Measurements from ENCODE around the gene NOX3. TPM values are rescaled to one million over a fixed set of nuclear protein-coding genes. Genes with fewer than 3 reads are reported as not detected.
"Not testable (repeated sequence)": the region's sequence is repeated elsewhere in the genome, so short reads cannot be mapped to it uniquely, and the experiment has no call there.

The NOX3 gene
- total and polyA plus RNA-seq, 2 donors (not counting 1 experiment from before 2014, with no cell fraction given) = not detected

GRCh38 chr6:155491421-155491820 is 35.8 kb upstream of the NOX3 start:
- Histone ChIP-seq H3K4me1 (ENCODE audit: control insufficient read depth in 2 of 2, insufficient read depth in 2 of 2, low read length in 2 of 2) (peaks cover 0 to 3% of the 10 kb centered on the region in 2 donors), H4K20me1 (ENCODE audit: control insufficient read depth, insufficient read depth, low read length, poor library complexity, severe bottlenecking) (no peaks in the 10 kb centered on the region), H3K27me3 (replicated peaks in 1 of 4; ENCODE audit: control extremely low read depth in 1 of 4, control insufficient read depth in 3 of 4, insufficient read depth in 4 of 4, low read length in 3 of 4) (no peaks in the 10 kb centered on the region), H3K36me3 (replicated peaks in 1 of 2; ENCODE audit: control extremely low read depth in 1 of 2, control insufficient read depth in 1 of 2, extremely low read depth in 1 of 2, insufficient read depth in 2 of 2, low read length in 1 of 2) (no peaks in the 10 kb centered on the region), H3K27ac (ENCODE audit: low read length in 2 of 2) (no peak overlapping the region), H2AFZ (ENCODE audit: insufficient read depth, low read depth, low read length, poor library complexity, severe bottlenecking) (no peak overlapping the region), H3K4me2 (replicated peaks; ENCODE audit: low read depth, low read length, poor library complexity, severe bottlenecking) (no peak overlapping the region), H3K9ac (ENCODE audit: low read length) (no peak overlapping the region), H3K9me3 (ENCODE audit: control extremely low read depth in 1 of 3, control insufficient read depth in 2 of 3, insufficient read depth in 1 of 3, low read length in 2 of 3) (peaks cover 0 to 3% (median 0%) of the 10 kb centered on the region in 3 donors), H3K79me2 (ENCODE audit: control insufficient read depth, insufficient read depth, low read length) (no peaks in the 10 kb centered on the region), H3K4me3 (ENCODE audit: control extremely low read depth in 1 of 5, extremely low read depth in 1 of 5, insufficient read depth in 1 of 5, low read depth in 2 of 5, low read length in 4 of 5) (no peak overlapping the region)
- H3K27me3 Mint-ChIP-seq = peaks cover 3% of the 10 kb centered on the region
- no peak overlapping the region for H3K4me3 Mint-ChIP-seq
- ChIA-PET CTCF (no interaction called here), POLR2A (no interaction called here)
- ATAC-seq (ENCODE audit: low read depth) = no peak
- no peak for DNase-seq
- WGBS (ENCODE audit: insufficient coverage) = no CpG with 5 or more reads among the region's 1 CpG
- H3K4me1 Mint-ChIP-seq = peaks cover 4% of the 10 kb centered on the region
- TF ChIP-seq EZH2 (IDR thresholded peaks at IDR 0.05; ENCODE audit: borderline replicate concordance, insufficient read depth, low read depth, low read length, poor library complexity, severe bottlenecking) (no peak), CTCF (IDR thresholded peaks at IDR 0.05) (no peak)
- no peaks in the 10 kb centered on the region for H3K9me3 Mint-ChIP-seq (ENCODE audit: insufficient read depth)
- intact Hi-C loops (cut with micrococcal nuclease) = no loop called here
- H3K27ac Mint-ChIP-seq = no peak overlapping the region

GRCh38 chr6:155488197-155488596 is 32.6 kb upstream of the NOX3 start:
- H3K27ac Mint-ChIP-seq; DNase-seq; H3K79me2 ChIP-seq (ENCODE audit: control insufficient read depth, insufficient read depth, low read length); H3K27ac ChIP-seq (ENCODE audit: low read length in 2 of 2); POLR2A ChIA-PET; H4K20me1 ChIP-seq (ENCODE audit: control insufficient read depth, insufficient read depth, low read length, poor library complexity, severe bottlenecking); H3K4me2 ChIP-seq (replicated peaks; ENCODE audit: low read depth, low read length, poor library complexity, severe bottlenecking); H3K4me1 ChIP-seq (ENCODE audit: control insufficient read depth in 2 of 2, insufficient read depth in 2 of 2, low read length in 2 of 2); CTCF ChIA-PET; H3K9ac ChIP-seq (ENCODE audit: low read length); H3K27me3 ChIP-seq (replicated peaks in 1 of 4; ENCODE audit: control extremely low read depth in 1 of 4, control insufficient read depth in 3 of 4, insufficient read depth in 4 of 4, low read length in 3 of 4); H3K36me3 ChIP-seq (replicated peaks in 1 of 2; ENCODE audit: control extremely low read depth in 1 of 2, control insufficient read depth in 1 of 2, extremely low read depth in 1 of 2, insufficient read depth in 2 of 2, low read length in 1 of 2); H3K27me3 Mint-ChIP-seq; H3K9me3 Mint-ChIP-seq (ENCODE audit: insufficient read depth); H3K4me3 Mint-ChIP-seq; ATAC-seq (ENCODE audit: low read depth); intact Hi-C loops (cut with micrococcal nuclease); H3K4me3 ChIP-seq (ENCODE audit: control extremely low read depth in 1 of 5, extremely low read depth in 1 of 5, insufficient read depth in 1 of 5, low read depth in 2 of 5, low read length in 4 of 5); H3K4me1 Mint-ChIP-seq; H3K9me3 ChIP-seq (ENCODE audit: control extremely low read depth in 1 of 3, control insufficient read depth in 2 of 3, insufficient read depth in 1 of 3, low read length in 2 of 3); H2AFZ ChIP-seq (ENCODE audit: insufficient read depth, low read depth, low read length, poor library complexity, severe bottlenecking): not testable (repeated sequence)
- 89% methylated on average over 3 of the region's 6 CpGs for WGBS (ENCODE audit: insufficient coverage)

Measured in B cell (primary cell).